ENCODE data around the gene SLC7A6.

SLC7A6 gene

GRCh38 chr16:68348639-68349445 lies 84.5 kb downstream of the SLC7A6 start:
- DNase-seq, result no peak

- no peak for DNase-seq
Observed at GRCh38 chr16:68349838-68350410, 85.6 kb downstream of the SLC7A6 start.

GRCh38 chr16:68350813-68351350 lies 86.6 kb downstream of the SLC7A6 start:
- no peak for DNase-seq
